Right lobe of liver (tissue), 4 donors: ENCODE measurements around the gene IL20RA.

Experiments used
- CTCF ChIP-seq, 4 donors: fragments of 200-600 bp in 3 of 4; fragments of 450-650 bp in 1 of 4; IDR thresholded peaks; one replicate each; pipeline versions ENCODE4 v1.5.1 to v1.8.0; 2016 to 2022; ENCODE audit warnings: antibody characterized with exemption in 4 of 4, mild to moderate bottlenecking in 2 of 4
- POLR2A ChIP-seq: fragments of 450-650 bp; IDR thresholded peaks from one replicate; pipeline ENCODE4 v1.6.1; 2017; ENCODE audit warnings: antibody characterized with exemption, mild to moderate bottlenecking
- donor health status: DM: no; HTN: no; CAD: no.
- donor health status: DM: no; HTN: no; CAD: no.
- donor health status: DM: no; HTN: yes; CAD: no.

GRCh38 chr6:137070303-137070702 lies 25.5 kb upstream of the IL20RA start:
- TF ChIP-seq POLR2A (no peak), CTCF (IDR thresholded peaks at IDR 0.05) (no peak)
